Measurements from ENCODE around the gene PAPSS2.
A peak's percentile ranks its signal among the peaks of the same experiment; 100 is the strongest.
"Not testable (repeated sequence)": the region's sequence is repeated elsewhere in the genome, so short reads cannot be mapped to it uniquely, and the experiment has no call there.

Gene PAPSS2

DNA sequence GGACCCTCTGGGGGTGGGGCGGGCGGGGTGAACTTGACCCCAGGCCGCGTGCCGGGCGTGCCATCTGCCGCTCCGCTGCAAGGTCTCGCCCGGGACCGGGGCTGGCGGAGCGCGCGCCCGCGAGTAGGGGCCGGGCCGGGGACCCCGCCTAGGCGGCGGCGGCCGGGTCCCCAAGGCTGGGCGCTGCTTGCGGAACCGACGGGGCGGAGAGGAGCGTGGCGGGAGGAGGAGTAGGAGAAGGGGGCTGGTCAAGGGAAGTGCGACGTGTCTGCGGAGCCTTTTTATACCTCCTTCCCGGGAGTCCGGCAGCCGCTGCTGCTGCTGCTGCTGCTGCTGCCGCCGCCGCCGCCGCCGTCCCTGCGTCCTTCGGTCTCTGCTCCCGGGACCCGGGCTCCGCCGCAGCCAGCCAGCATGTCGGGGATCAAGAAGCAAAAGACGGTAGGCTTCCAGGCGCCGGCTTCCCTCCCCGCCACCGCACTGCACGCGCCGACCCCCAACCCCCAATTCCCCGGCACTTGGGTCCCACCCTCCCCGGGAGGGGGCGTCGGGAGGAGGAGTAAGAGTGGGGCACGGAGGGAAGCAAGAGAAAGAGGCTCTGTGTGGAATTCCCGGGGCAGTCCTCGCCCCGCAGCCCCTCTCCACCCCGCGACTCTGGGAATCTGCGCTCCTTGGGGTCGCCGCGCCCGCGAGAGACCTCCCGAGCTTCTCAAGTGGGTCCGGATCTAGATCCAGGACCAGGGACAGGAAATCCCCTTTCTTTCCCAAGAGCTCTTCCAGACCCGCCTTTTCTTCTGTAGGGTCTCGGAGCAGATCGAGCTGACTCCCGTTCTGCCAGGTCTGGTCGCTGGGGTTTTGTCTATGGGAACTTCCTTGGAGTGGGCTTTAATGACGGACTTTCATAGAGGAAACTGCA is at the start of gene PAPSS2:
PAPSS2 (plus strand) TSS at position 308 of the 913 bp plus-strand sequence; CDS start at position 412, 104 bp downstream.
- no peak for DNase-seq

DNA sequence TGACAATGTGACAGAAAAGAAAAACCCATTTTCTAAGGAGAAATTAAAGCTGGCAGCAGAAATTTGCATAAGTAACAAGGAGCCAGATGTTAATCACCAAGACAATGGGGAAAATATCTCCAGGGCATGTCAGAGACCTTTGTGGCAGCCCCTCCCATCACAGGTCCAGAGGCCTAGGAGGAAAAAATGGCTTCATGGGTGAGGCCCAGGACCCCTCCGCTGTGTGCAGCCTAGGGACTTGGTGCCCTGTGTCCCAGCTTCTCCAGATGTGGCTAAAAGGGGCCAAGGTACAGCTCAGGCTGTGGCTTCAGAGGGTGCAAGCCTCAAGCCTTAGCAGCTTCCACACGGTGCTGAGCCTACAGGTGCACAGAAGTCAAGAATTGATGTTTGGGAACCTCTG is 48.3 kb upstream of the PAPSS2 start:
- DNase-seq = not testable (repeated sequence)

DNA sequence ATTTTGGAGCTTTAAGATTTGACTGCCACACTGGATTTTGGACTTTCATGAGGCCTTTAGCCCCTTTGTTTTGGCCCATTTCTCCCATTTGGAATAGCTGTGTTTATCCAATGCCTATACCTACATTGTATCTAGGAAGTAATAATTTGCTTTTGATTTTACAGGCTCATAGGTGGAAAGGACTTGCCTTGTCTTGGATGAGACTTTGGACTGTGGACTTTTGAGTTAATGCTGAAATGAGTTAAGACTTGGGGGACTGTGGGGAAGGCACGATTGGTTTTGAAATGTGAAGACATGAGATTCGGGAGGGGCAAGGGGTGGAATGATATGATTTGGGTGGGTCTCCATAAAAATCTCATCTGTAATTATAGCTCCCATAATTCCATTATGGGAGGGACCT is 47.6 kb upstream of the PAPSS2 start:
- DNase-seq = no peak

DNA sequence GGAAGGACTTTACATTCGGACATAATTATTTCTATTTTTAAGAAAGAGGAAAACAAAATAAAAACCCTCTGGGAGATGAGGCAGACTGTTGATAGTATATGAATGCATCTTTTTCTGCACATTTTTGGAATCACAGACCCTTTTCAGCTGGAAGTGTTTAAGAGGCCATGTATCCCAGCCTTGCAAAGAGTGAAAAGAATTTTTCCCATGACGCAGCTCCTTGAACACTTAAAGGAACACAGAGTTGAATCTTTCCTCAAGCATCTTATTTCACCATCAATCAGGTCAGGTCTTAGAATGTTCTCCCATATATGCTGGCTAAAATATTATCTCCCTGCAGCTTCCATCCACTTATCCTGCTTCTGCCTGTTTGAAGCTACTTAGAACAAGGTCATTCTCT is 45.9 kb upstream of the PAPSS2 start:
- no peak for DNase-seq

DNA sequence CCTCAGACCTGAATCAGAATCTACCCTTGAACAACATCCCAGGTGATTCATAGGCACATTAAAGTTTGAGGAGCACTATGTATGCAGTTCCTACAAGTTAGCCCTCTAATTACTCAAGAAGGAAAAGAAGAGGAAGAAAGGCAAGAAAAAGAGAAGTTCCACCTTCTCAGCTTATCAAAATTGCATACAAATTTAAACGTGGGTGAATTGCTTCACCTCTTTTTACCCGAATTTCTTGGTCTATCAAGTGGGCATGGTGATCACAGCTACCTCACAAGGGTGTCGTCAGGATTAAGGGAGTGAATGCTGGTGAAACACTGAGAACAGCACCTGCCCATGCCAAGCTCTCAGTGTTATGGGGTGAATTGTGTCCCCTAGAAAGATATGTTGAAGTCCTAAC is 43.8 kb upstream of the PAPSS2 start:
- no peak for DNase-seq

DNA sequence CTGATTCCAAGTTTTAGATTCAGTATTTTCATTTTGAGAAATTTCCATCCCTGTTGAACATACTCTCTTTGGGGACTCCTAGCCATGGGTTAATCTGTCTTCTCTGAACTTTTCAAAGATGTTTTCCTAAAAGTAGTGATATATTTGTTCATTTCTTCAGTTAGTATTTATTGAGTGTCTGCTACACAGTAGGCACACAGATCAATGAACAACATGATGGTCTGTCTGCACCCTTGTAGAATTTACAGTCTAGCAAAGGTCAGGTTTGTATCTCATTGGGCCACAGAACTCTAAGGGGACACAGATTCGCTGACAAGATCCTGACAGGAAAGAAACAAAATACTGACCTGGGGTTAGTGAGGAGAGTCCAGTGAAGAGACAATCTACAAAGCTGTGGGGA is 42.2 kb upstream of the PAPSS2 start:
- no peak for DNase-seq

DNA sequence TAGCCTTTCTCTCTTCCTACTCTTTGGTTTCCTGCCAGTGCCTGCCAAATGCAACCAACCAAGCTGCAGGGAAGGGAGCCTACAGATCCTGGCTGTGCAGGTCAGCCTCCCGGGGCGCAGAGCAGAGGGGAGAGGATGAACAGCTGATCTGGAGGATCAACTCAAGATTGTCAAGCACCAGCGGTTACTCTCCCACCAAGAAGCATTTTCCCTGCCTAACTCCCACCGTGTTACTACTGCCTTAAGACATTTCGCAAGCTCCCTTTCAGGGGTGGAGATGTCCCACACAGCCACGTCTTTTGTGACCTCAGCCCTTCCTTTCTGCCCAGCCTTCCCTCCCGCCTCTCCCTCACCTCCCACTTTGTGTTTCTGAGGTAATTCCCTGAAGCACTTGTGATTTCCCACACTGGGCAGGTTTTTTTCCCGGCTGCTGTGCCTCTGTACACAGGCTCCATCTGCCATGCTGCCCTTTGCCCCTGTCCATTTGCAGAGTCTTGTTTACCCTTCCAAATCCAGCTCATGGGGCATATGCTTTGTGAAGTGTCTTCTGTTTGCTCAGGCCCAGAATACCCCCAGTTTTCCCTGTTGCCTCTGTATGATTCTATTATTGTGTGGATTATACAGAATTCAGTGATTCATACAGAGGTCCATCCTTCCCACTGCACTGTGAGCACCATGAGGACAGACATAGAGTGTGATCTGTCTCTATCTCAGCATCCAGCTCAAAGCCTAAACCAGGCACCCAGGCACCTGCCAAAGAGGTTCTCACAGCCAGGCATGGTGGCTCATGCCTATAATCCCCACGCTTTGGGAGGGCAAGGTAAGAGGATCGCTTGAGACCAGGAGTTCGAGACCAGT is 40.9 kb upstream of the PAPSS2 start:
- peak; percentile 42 for DNase-seq

DNA sequence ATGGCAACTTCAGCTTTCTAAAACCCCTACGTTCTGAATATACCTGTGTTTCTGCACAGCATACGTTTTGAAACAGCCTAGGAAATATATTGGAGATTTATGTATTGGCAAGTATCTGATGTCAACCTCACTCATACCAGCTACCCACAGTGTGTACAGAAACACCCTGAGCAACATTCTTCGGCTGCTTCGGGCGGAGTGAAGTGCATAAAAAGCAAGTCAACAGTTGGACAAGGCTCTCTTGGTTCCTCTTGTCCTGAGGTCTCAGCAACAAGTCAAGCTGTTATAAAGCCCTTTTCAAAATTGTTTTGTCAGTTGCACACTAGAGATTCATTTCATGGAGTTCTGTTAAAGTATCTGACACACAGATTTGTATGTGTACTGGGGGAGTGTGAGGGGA is 40.0 kb upstream of the PAPSS2 start:
- no peak for DNase-seq

DNA sequence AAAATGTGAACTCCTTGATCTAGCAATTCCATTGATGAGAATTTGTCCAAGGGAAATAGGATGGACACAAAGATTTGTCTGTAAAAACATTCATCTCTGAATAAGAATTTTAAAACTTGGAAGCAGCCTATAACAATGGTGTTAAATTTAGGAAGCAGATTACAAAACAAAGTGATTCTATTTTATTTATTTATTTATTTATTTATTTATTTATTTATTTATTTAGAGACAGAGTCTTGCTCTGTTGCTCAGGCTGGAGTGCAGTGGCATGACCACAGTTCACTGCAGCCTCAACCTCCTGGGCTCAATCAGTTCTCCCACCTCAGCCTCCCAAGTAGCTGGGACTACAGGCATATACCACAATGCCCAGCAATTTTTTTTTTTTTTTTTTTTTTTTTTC is 38.2 kb upstream of the PAPSS2 start:
- DNase-seq = not testable (repeated sequence)

DNA sequence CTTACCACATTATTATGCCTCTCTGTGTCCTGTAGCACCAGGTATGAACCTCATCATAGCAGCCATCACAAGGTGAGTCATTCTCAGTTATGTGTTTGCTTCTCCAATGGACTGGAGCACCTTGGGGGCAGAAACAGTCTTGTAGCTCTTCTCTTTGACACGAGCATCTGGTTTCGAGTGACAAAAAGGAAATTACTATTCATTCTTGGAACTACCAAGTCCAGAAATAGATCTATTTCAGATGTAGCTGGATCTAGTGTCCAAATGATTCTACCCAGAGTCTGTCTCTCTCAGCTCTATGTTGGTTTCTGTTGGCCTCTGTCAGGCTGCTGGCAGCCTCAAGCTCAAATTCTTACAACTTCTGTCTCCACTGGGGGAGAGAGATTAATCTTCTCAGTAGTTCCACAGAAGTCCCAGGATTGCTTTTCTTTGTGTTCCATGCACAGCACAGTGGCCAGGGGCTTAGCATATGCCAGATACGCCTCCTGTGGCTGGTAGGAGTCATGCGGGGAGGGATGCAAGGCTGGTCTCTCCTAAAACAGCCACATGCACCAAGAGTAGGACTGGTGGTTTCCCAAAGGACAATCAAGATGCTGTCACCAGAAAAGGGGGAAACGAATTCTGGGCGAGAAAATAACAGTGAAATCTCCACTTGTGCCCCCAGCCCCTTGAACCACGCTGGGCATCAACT is 37.2 kb upstream of the PAPSS2 start:
- DNase-seq = no peak

DNA sequence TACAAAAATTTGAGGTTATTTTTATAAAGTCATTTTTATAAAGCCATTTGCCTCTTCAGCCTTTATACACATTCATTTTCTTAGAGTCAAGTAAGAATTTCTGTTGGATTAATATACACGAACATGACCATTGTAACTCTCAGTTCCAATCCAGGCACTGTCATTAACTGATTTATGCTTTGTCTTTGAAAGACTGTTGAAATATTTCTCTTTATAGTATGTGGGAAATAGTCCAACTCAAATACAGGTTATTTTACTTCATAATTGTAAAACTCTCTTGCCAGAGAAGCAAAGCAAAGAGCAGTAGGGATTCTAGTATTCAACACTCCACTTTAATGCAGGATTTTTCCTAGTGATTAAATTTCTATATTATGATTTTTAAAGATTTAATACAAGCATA is 36.5 kb upstream of the PAPSS2 start:
- DNase-seq = no peak

DNA sequence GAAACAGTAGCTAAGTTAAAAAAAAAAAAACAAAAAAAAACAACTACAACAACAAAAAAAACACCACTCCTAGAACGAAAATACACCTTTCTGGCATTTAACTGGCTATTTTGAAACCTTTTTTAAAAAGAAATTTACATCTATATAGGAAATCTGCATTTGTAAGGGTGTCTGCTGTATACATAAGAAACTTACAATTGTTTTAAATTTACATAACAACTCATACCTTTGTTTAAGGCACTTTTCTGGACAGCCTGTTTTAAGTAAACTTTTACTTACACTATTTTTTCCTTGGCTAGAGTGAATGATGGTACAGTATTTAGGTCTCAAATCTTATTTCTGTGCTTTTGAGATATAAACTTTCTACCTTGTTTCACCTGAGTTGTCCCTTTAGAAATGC is 34.0 kb upstream of the PAPSS2 start:
- DNase-seq = no peak

DNA sequence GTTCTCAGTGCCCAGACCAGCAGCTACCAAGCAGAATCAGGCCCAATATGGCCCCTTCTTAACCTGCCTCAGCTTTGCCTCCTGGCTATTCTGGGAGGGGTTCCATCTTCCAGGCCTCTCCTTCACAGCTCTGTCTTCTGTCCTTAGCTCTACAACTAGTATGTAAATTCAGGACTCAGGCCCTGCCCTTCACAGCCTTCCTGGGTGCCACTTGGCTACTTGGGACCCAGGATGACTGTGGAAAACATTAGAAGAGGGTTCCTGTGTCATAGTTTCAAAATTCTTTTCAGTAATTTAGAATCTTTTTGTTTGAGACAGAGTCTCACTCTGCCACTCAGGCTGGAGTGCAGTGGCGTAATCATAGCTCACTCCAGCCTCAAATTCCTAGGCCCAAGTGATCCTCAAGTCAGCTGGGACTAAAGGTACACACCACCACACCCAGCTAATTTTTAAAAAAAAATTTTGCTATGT is 33.2 kb upstream of the PAPSS2 start:
- no peak for DNase-seq

DNA sequence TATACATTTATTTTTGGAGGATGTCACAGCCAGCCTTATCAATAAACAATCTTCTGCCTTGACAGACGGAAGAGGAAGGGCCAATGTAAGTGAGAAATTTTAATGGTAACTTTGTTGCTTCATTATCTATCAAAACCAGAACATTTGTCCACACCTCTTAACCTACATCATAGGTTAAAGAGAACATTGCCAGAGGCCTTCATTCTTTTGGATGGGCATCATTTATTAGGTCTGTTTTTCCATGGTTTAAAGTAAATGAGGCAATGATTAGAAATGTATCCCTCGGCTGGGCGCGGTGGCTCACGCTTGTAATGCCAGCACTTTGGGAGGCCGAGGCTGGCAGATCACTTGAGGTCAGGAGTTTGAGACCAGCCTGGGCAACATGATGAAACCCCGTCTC is 29.5 kb upstream of the PAPSS2 start:
- no peak for DNase-seq

DNA sequence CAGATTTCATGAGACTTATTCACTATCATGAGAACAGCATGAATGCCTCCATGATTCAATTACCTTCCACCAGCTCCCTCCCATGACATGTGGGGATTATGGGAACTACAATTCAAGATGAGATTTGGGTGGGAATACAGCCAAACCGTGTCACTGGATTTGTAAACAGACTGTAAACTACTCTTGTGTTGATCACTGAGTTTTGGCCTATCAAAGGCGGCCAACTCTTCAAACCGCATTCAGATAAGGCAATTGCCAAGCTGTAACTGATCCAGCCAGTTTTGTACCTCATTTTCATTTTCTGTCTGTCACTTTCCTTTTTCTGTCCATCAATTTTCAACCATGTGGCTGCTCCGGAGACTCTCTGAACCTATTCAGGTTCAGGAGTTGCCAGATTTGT is 27.2 kb upstream of the PAPSS2 start:
- no peak for DNase-seq

DNA sequence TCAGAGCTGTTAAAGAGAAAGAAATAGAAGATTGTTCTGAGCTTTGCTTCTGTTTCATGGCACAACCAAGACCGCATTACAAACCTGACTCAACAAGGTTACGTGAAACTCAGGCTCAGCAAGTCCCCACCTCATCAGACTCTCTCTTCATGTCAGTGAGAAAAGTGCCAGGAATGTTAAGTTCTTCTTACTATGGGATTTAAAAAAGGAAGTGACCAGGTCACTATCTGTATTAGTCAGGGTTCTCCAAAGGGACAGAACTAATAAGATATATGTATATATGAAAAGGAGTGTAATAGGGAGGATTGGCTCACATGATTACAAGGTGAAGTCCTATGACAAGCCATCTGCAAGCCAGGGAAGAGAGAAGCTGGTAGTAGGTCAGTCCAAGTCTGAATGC is 25.4 kb upstream of the PAPSS2 start:
- DNase-seq = no peak

DNA sequence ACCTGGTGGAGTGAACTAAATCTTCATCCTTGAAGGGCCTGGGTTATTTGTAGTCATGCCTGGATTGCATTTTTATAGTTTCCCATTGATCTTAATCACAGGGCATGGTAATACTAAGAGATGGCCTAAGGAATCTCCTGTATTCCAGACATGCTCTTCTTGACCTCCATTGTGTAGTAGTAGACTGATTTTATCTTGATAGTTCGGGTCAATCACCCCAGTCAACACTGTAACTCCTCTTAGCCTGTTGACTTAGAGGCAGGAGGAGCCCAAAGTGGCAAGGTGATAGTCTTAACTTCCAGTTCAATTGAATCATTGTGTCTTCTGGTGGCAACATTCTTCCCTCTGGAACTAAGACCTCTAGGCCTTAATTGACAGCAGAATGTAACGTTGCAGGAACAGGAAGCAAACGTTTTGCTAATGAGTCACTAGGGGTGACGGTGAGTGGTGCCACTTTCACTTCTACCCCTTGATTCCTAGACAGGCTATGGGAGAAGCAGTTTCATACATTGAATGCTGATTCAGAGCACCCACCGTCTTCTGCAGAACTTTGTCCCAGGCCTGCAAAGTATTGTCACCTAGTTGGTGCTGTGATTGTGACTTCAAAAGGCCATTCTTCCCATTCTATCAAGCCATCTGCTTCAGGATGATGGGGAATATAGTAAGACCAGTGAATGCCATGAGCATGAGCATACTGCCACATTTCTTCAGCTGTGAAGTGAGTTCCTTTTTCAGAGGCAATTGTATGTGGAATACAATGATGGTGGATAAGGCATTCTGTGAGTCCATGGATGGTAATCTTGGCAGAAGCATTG is 24.0 kb upstream of the PAPSS2 start:
- no peak for DNase-seq

DNA sequence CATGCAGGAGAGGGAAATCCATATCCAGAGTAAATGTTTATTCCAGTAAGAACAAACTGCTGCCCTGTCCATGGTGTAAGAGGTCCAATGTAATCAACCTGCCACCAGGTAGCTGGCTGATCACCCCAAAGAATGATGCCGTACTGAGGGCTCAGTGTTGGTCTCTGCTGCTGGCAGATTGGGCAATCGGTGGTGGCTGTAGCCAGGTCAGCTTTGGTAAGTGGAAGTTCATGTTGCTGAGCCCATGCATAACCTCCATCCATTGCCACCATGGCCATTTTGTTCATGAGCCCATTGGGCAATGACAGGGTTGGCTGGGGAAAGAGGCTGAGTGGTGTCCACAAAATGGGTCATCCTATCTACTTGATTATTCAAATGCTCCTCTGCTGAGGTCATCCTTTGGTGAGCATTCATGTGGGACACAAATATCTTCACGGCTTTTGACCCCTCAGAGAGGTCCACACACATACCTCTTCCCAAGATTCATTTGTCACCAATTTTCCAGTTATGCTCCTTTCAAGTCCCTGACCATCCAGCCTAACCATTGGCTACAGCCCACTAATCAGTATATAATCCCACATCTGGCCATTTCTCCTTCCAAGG is 23.3 kb upstream of the PAPSS2 start:
- DNase-seq = no peak

DNA sequence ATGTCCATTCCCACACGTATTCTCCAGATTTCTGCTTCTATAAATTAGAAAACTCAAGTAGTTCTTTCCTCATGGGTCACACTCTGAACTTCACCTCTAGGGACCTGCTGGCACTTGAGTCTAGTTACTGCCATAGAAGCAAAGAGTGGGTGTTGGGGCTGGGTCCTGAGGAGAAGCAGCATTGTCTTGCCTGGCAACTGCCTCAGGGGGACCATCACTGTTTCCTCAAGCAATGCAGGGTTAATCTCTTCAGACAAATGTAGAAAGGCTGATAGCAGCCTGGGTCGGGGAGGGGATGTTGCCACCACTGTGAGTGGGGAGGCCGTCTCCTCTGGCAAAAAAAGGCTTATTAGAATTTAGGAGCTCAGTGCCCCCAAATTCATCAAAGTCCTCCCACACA is 20.2 kb upstream of the PAPSS2 start:
- DNase-seq = no peak

DNA sequence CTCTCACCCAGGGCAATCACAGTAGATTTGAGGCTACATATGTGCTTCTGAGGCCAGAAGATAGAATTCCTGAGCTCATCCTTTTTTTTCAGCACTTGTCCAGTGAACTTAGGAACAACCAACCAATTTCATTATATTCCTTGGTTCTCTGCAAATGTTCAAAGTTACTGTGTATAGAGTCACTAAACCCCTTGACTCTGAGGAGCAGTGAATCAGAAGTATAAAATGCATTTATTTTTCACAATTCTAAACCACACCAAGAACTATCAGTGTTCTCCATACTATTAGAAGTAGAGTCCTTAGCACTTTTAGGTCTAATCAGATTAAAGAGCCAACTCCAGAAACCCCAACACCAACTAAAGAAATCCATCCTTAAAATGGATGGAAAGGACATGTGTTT is 19.6 kb upstream of the PAPSS2 start:
- no peak for DNase-seq

DNA sequence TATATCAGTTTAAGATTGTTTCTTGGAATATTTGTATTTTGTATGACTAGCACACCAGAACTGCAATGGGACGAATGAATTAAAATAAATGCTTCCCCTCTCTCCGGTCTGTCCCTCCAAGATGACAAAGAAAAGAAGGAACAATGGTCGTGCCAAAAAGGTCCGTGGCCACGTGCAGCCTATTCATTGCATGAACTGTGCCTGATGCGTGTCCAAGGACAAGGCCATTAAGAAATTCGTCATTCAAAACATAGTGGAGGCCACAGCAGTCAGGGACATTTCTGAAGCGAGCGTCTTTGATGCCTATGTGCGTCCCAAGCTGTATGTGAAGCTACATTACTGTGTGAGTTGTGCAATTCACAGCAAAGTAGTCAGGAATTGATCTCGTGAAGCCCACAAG is 17.2 kb upstream of the PAPSS2 start:
- no peak for DNase-seq

DNA sequence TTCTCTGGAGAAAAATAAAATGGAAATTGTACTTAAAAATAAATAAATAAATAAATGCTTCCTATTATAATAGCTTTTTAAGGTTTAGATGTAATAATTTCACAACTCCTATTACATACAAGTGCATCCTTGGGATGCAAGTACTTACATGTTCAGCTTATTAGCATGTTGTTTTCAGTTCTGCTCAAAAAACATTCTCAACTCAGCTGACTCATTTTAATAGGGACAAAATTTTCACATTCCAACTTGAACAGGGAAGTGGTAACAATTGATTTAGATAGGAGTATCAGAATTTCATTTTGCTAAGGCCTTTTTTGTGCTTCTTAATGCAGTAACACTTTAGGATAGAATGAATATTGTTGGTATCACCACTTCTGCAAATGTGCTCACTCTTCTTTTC is 16.7 kb upstream of the PAPSS2 start:
- DNase-seq = no peak

Measured in NCI-H1092 (cell line).